ENCODE data around the gene ATXN7L3.
A peak's percentile ranks its signal among the peaks of the same experiment; 100 is the strongest.
"Not testable (repeated sequence)": the region's sequence is repeated elsewhere in the genome, so short reads cannot be mapped to it uniquely, and the experiment has no call there.

Gene ATXN7L3

DNA sequence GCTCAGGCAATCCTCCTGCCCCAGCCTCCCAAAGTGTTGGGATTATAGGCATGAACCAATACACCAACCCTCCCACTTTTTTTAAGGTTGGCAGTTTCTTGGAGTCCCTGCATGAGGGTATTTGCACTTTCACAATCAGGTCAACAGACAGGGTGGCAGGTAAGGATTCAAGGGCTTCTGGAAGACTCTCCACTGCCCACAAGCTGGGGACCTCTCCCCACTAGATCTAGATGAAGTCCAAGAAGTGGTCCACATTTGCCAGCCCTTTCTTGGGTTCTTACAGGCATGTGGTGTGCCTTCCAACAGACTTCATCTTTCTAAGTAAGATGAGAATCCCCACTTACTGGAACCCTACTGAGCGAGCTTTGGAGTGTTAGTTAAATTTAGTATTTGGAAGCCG is 25.3 kb downstream of the ATXN7L3 start:
- no peak for DNase-seq

DNA sequence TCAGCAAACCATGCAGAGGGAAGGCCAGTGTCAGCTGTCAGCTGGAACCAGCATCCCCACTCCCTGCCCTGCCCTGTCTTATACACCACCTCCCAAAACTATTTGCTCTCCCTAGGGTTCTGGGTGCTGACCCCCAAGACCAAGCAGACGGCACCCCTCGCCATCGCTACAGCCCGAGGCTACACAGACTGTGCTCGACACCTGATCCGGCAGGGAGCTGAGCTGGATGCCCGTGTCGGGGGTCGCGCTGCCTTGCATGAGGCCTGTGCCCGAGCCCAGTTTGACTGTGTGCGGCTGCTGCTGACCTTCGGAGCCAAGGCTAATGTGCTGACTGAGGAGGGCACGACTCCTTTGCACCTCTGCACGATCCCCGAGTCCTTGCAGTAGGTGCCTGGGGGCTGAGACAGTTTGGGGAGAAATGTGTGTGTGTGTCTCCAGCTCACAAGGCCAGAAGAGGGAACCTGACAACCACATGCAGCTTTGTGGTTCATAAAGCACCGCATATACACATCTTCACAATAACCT is 27.7 kb downstream of the ATXN7L3 start:
- no peak for DNase-seq

DNA sequence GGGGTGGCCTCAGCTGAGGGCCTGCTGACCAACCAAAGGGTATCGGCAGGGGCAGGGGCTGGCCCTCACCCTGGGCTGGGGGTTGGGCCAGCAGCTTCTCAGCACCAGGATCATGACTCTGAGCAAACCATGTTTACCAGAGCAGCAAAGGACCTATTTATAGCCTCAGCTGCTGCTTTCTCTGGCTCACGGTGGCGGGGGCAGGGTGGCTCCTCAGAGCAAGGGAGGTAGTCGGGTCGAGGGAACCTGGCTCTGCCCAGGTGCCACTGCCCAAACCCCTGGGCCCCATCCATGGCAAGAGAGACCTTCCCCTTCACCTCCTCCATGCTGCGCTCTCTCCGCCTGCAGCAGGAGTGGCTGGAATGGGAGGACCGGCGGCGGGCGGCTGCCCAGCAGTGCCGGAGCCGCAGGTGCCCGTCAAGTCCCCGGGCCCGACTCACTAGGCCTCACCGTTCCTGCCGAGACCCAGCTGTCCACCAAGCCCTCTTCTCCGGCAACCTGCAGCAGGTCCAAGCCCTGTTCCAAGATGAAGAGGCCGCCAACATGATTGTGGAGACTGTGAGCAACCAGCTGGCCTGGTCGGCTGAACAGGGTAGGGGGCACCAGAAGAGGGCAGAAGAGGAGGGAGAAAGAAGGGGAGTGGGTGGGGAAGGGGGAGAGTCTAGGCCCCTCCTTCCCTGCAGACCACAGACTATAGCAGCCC is 29.0 kb downstream of the ATXN7L3 start, which contains the start of gene ASB16:
ASB16 (plus strand) TSS at position 206 of the 703 bp plus-strand sequence; CDS start at position 292, 86 bp downstream.
- DNase-seq = peak; percentile 32 to 64

GRCh38 chr17:44170135-44170498 is 29.6 kb downstream of the ATXN7L3 start:
- no peak for DNase-seq

DNA sequence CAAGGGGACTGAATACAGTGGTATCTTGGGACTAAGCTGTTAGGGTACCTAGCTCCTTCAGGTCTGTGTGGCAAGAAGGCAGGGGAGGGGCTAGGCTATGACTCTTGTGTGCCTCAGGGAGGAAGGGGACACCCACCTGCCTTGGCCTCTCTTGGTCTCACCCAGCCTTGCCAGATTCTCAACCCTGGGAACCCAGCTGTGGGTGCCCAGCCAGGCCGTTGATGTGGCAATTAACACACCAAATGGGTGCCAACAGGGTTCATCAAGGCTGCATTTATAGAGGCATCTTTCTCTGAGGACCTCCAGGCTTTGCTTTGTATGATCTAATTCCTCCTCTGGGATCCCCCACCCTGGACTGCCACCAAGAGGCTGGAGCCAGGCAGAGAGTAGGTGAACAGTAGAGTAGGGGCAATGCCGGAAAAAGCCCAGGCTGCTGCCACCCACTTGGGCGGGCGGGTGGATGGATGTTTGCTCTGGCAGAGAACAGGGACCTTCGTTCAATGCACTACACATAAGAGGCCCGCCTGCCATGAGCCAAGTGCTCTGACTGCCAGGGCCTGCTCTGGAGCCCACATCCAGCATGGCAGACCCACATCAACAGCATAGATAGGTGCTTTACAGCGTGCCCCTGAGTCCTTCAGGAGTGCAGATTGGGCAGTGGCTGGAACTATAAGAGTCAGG is 32.4 kb downstream of the ATXN7L3 start:
- DNase-seq = no peak

GRCh38 chr17:44164476-44164875 is 35.2 kb downstream of the ATXN7L3 start:
- no peak for DNase-seq

GRCh38 chr17:44159519-44160210 is 40.0 kb downstream of the ATXN7L3 start:
- no peak for DNase-seq

DNA sequence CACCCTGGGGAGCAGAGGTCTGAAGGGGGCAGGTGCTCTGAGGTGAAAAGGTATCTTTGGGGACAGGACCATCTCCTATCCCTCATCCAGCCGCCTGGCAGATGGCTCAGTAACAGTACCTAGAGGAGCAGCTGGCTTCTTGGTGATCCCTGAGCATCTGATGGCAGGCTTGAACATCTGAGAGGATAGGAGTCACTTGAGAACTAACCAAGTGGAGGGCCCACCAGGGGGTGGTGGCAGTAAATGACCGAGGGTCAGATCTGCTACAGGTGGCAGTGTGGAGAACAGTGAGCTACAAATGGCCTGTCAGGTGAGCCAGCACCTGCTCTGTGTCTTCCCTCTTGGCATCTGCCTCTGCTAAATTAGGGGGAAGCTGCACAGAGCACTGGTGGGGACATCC is 44.2 kb downstream of the ATXN7L3 start:
- no peak for DNase-seq

DNA sequence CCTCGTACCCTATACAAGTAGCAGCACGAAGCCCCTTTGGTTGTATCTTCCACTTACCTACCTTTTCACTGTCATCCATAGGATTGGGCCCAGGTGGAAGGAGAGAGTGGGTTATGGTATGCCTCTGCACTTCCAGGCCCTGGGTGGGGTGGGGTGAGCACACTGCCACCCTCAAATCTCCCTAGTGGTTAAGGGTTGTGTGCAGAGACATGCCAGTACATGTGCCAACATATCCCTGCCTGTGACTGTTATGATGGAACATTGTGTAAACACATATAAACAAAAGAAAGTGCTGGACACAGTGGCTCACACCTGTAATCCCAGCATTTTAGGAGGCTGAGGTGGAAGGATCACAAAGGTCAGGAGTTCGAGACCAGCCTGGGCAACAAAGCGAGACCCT is 46.8 kb downstream of the ATXN7L3 start:
- no peak for DNase-seq

- DNase-seq = no peak
Observed at GRCh38 chr17:44149750-44150329, 49.8 kb downstream of the ATXN7L3 start.

DNA sequence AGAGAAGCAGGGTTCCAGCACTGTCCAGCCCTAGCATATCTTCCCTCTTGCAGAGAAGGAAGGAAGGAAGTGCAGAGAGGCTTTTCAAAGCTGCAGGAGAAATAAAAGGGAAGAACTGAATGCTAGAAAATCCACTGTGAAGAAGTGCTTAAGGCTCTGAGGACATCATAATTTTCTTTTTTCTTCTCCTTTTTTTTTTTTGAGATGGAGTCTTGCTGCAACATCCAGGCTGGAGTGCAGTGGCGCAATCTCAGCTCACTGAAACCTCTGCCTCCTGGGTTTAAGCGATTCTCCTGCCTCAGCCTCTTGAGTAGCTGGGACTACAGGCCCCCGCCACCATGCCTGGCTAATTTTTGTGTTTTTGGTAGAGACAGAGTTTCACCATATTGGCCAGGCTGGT is 50.6 kb downstream of the ATXN7L3 start:
- not testable (repeated sequence) for DNase-seq

GRCh38 chr17:44147812-44148211 is 51.9 kb downstream of the ATXN7L3 start:
- DNase-seq = no peak

- no peak for DNase-seq
Observed at GRCh38 chr17:44146375-44147346, 53.0 kb downstream of the ATXN7L3 start.

DNA sequence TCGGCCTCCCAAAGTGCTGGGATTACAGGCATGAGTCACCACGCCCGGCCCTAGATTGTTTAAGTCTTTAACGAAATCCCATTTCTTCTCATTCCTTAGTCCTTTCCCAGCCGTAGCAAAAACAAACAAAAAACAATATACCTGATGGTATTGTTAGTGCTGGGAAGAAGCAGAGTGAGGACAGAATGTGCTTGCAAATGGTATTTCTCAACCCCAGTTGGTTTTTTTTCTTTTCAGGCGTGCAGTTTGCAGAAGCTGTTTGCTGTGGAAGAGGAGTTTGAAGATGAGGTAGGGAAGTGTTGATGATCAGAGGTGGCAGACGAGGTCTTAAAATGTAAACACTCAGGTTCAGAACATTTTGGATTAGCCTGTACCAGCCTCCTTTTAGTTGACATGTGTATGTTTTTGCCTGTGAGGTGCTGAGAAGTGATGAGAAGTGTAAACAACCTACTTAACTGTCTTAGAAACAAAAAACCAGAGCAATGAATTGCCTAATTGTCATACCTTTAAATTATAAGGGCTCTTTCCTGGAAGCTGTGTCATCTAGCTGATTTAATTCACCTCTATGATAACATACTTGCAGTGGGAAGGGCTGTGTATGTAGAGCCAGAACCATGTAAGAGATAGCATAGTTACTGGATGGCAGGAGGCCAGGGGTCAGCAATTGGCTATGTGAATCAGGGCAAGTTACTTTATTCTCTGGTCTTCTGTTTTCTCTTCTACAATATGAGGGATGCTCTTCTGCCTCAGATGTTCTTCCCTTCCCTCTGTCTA is 54.5 kb downstream of the ATXN7L3 start:
- no peak for DNase-seq

GRCh38 chr17:44143921-44144320 is 55.8 kb downstream of the ATXN7L3 start:
- not testable (repeated sequence) for DNase-seq

Measured in cerebellar nuclear complex (tissue), 1 donor.